Osteoblast (primary cell): ENCODE results near the gene TNC. TPM values are rescaled to one million over a fixed set of nuclear protein-coding genes. Genes with fewer than 3 reads are reported as not detected.

Experiments used
- DNase-seq: peaks from one replicate; pipeline ENCODE4 v3.0.0; 2011; ENCODE audit warnings: low spot score, mixed read lengths; ENCODE audit not compliant: insufficient read length; ENCODE audit errors: missing footprints
- H2AFZ ChIP-seq: 2 replicates; pipeline ENCODE4 v1.6.0; 2011; ENCODE audit warnings: mild to moderate bottlenecking, low read length
- H3K27ac ChIP-seq: 2 replicates; pipeline ENCODE4 v1.5.1; 2011; ENCODE audit warnings: mild to moderate bottlenecking, low read depth, low read length, moderate library complexity
- H3K27me3 ChIP-seq: 2 replicates; pipeline ENCODE4 v1.6.0; 2012; ENCODE audit warnings: mild to moderate bottlenecking, control low read depth, inconsistent platforms, low read length, moderate library complexity; ENCODE audit not compliant: insufficient read depth
- H3K36me3 ChIP-seq: 2 replicates; pipeline ENCODE4 v1.5.1; 2011; ENCODE audit warnings: mild to moderate bottlenecking, low read length, control low read depth, moderate library complexity; ENCODE audit not compliant: insufficient read depth
- H3K4me1 ChIP-seq: 2 replicates; pipeline ENCODE4 v1.5.1; 2011; ENCODE audit warnings: mild to moderate bottlenecking, low read length, control low read depth, moderate library complexity; ENCODE audit not compliant: insufficient read depth
- H3K4me2 ChIP-seq: 2 replicates; pipeline ENCODE4 v1.6.0; 2011; ENCODE audit warnings: mild to moderate bottlenecking, low read length; ENCODE audit not compliant: insufficient read depth
- H3K4me3 ChIP-seq: fragments of 200-600 bp; sonication (generic); 3 replicates; pipeline ENCODE4 v1.5.1; 2012; ENCODE audit warnings: mild to moderate bottlenecking, low read length, inconsistent platforms; ENCODE audit not compliant: insufficient read depth
- H3K79me2 ChIP-seq: 2 replicates; pipeline ENCODE4 v1.6.0; 2012; ENCODE audit warnings: mild to moderate bottlenecking, low read length, control low read depth, inconsistent platforms; ENCODE audit not compliant: insufficient read depth
- H3K9me3 ChIP-seq: 2 replicates; pipeline ENCODE4 v1.5.1; 2011; ENCODE audit warnings: low read depth, low read length, control low read depth
- H4K20me1 ChIP-seq: 2 replicates; pipeline ENCODE4 v1.6.0; 2012; ENCODE audit warnings: mild to moderate bottlenecking, low read length, control low read depth; ENCODE audit not compliant: insufficient read depth
- CTCF ChIP-seq: IDR thresholded peaks from 2 replicates; pipeline ENCODE4 v1.5.1; 2011; ENCODE audit warnings: mild to moderate bottlenecking, low read depth, low read length, moderate library complexity; ENCODE audit errors: extremely low read depth
- total RNA-seq: library from RNA; depleted of rRNA; stranded (reverse); fragments of >200 nt; gene quantifications from 2 replicates; pipeline ENCODE4 v1.2.3, GENCODE V29; 2012

TNC gene
- total RNA-seq, 1 donor = 611 TPM

GRCh38 chr9:115015018-115015635 lies 102.8 kb downstream of the TNC start:
- no peaks in the 10 kb centered on the region for H3K79me2 ChIP-seq
- H4K20me1 ChIP-seq = no peaks in the 10 kb centered on the region
- DNase-seq = peak; percentile 65
- TF ChIP-seq CTCF = peak; percentile 80
- peaks cover 3% of the 10 kb centered on the region for H3K27me3 ChIP-seq
- no peak overlapping the region for H3K4me3 ChIP-seq
- no peak overlapping the region for H2AFZ ChIP-seq
- no peak overlapping the region for H3K27ac ChIP-seq
- H3K4me1 ChIP-seq = peaks cover 29% of the 10 kb centered on the region
- no peaks in the 10 kb centered on the region for H3K9me3 ChIP-seq
- peaks cover 11% of the 10 kb centered on the region for H3K36me3 ChIP-seq
- no peak overlapping the region for H3K4me2 ChIP-seq

DNA sequence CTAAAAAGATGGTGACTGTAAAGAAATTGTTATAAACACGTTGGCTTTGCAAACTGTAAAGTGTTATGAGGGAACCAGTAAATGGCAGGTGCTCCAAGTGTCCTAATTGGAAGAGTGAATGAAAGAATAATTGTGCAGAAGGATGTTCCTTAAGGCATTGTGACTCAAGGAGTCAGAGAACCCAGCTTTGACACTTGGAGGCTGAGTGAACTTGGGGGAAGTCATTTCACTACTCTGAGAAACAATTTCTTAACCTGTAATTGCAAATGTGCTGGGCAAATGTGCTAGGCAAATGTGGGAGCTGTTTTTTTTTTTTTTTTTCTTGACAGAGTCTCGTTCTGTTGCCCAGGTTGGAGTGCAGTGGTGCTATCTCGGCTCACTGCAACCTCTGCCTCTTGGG lies 103.5 kb downstream of the TNC start:
- Histone ChIP-seq H3K36me3 (peaks cover 4% of the 10 kb centered on the region), H4K20me1 (no peaks in the 10 kb centered on the region), H3K4me1 (peaks cover 25% of the 10 kb centered on the region), H3K79me2 (no peaks in the 10 kb centered on the region), H3K4me3 (no peak overlapping the region), H3K27ac (no peak overlapping the region), H3K9me3 (no peaks in the 10 kb centered on the region), H3K4me2 (peak overlapping the region; percentile 15), H2AFZ (no peak overlapping the region), H3K27me3 (peaks cover 3% of the 10 kb centered on the region)
- DNase-seq = no peak
- TF ChIP-seq CTCF = no peak

- H3K27me3 ChIP-seq = peaks cover 3% of the 10 kb centered on the region
- H3K27ac ChIP-seq = no peak overlapping the region
- no peaks in the 10 kb centered on the region for H3K36me3 ChIP-seq
- peak; percentile 82 for TF ChIP-seq CTCF
- H4K20me1 ChIP-seq = no peaks in the 10 kb centered on the region
- H3K4me1 ChIP-seq = peaks cover 23% of the 10 kb centered on the region
- no peak overlapping the region for H3K4me3 ChIP-seq
- H3K79me2 ChIP-seq = no peaks in the 10 kb centered on the region
- H3K9me3 ChIP-seq = no peaks in the 10 kb centered on the region
- peak; percentile 68 for DNase-seq
- H3K4me2 ChIP-seq = peak overlapping the region; percentile 15
- no peak overlapping the region for H2AFZ ChIP-seq
Measured at GRCh38 chr9:115013998-115014397, 104.0 kb downstream of the TNC start.

DNA sequence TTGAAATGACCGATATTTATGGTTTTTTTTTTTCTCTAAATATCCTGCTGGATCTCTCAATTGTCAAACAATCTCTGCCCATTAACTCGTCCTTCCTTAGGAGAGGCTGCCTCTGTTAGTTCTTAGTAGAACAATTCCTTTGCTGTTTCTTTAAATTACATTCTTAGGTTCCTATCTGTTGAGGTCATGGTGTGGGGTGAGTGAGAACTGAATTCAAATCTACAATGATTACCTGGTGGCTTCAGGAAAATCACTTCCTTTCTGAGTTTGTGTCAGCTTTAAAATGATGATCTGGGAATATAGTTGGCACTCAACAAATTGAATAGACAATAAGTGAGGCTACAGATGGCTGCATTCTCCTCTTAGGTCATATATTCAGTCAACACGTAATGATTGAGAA lies 105.5 kb downstream of the TNC start:
- no peak for DNase-seq
- no peaks in the 10 kb centered on the region for H3K36me3 ChIP-seq
- no peak overlapping the region for H3K4me2 ChIP-seq
- no peaks in the 10 kb centered on the region for H3K79me2 ChIP-seq
- peaks cover 3% of the 10 kb centered on the region for H3K27me3 ChIP-seq
- no peaks in the 10 kb centered on the region for H3K9me3 ChIP-seq
- no peaks in the 10 kb centered on the region for H4K20me1 ChIP-seq
- H3K27ac ChIP-seq = no peak overlapping the region
- no peak overlapping the region for H3K4me3 ChIP-seq
- H2AFZ ChIP-seq = no peak overlapping the region
- H3K4me1 ChIP-seq = peaks cover 21% of the 10 kb centered on the region
- TF ChIP-seq CTCF = no peak
